ENCODE data around the gene FOXJ1.

The FOXJ1 gene

GRCh38 chr17:76089680-76090516, 51.1 kb downstream of the FOXJ1 start:
- DNase-seq, result no peak

- no peak for DNase-seq
Measured at GRCh38 chr17:76088868-76089576, 52.0 kb downstream of the FOXJ1 start.

- no peak for DNase-seq
Measured at GRCh38 chr17:76088041-76088867, 52.8 kb downstream of the FOXJ1 start.

GRCh38 chr17:76087531-76087930, 53.5 kb downstream of the FOXJ1 start:
- no peak for DNase-seq

GRCh38 chr17:76086384-76086783, 54.7 kb downstream of the FOXJ1 start:
- no peak for DNase-seq

All from activated CD4-positive, alpha-beta T cell treated with anti-CD3 and anti-CD28 coated beads for 1 hour (primary cell).